H1 (cell line): ENCODE results near the gene CPNE4.

Source experiments
- CEBPB ChIP-seq: IDR thresholded peaks from 2 replicates; pipeline ENCODE4 v1.6.1; 2012; ENCODE audit warnings: low read depth, low read length
- RAD21 ChIP-seq, 2 experiments: IDR thresholded peaks in 1 of 2; conservative IDR thresholded peaks in 1 of 2; 2 replicates each; pipeline ENCODE4 v1.6.1; 2011; ENCODE audit warnings: low read depth in 2 of 2, low read length in 2 of 2, improper control_type of control experiment in 1 of 2, inconsistent platforms in 1 of 2, mild to moderate bottlenecking in 1 of 2, moderate library complexity in 1 of 2
- TAF1 ChIP-seq: IDR thresholded peaks from 2 replicates; pipeline ENCODE4 v1.6.1; 2011; ENCODE audit warnings: mild to moderate bottlenecking, low read depth, low read length
- TF ChIP-seq, protein P1 (sequence below), 3 experiments: IDR thresholded peaks; 1 replicate in 2 of 3; 2 replicates in 1 of 3; pipeline versions ENCODE4 v1.5.1 to v1.6.1; 2011; ENCODE audit warnings: low read length in 3 of 3, mild to moderate bottlenecking in 3 of 3, inconsistent platforms in 2 of 3, low read depth in 1 of 3, moderate library complexity in 1 of 3; ENCODE audit not compliant: insufficient read depth in 1 of 3; ENCODE audit errors: control extremely low read depth in 1 of 3
- TF ChIP-seq, protein P2 (sequence below): IDR thresholded peaks from 2 replicates; pipeline ENCODE4 v1.6.1; 2012; ENCODE audit warnings: inconsistent platforms
- TF ChIP-seq, protein P3 (sequence below): IDR thresholded peaks from 2 replicates; pipeline ENCODE4 v1.6.1; 2012; ENCODE audit warnings: low read length, inconsistent platforms

DNA sequence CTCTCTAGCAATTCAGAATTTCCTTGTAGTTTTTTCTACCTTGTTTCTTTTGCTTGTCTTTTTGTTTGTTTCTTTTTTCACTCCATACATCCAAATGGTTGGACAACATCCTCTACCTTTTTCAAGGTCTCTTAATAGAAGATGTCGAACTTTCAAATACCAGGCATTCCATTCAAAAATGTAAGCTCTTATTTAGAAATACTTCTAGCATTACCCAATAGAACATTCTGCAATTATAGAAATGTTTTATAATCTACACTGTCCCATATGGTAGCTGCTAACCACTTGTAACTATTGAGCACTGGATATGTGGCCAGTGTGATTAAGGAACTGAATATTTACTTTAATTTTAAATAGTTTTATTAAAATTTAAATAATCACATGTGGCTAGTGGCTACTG, 335.8 kb downstream of the CPNE4 start:
- TF ChIP-seq, protein P1, sequence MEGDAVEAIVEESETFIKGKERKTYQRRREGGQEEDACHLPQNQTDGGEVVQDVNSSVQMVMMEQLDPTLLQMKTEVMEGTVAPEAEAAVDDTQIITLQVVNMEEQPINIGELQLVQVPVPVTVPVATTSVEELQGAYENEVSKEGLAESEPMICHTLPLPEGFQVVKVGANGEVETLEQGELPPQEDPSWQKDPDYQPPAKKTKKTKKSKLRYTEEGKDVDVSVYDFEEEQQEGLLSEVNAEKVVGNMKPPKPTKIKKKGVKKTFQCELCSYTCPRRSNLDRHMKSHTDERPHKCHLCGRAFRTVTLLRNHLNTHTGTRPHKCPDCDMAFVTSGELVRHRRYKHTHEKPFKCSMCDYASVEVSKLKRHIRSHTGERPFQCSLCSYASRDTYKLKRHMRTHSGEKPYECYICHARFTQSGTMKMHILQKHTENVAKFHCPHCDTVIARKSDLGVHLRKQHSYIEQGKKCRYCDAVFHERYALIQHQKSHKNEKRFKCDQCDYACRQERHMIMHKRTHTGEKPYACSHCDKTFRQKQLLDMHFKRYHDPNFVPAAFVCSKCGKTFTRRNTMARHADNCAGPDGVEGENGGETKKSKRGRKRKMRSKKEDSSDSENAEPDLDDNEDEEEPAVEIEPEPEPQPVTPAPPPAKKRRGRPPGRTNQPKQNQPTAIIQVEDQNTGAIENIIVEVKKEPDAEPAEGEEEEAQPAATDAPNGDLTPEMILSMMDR (IDR thresholded peaks at IDR 0.05; ENCODE audit: control extremely low read depth in 1 of 3, insufficient read depth in 1 of 3, low read depth in 1 of 3, low read length in 3 of 3): no peak
- no peak for TF ChIP-seq TAF1
- TF ChIP-seq, protein P2, sequence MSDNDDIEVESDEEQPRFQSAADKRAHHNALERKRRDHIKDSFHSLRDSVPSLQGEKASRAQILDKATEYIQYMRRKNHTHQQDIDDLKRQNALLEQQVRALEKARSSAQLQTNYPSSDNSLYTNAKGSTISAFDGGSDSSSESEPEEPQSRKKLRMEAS: no peak
- TF ChIP-seq CEBPB: no peak
- no peak for TF ChIP-seq RAD21 (IDR thresholded peaks at IDR 0.05 in 1 of 2, conservative IDR thresholded peaks at IDR 0.05 in 1 of 2; ENCODE audit: low read depth in 2 of 2, low read length in 2 of 2)
- TF ChIP-seq, protein P3, sequence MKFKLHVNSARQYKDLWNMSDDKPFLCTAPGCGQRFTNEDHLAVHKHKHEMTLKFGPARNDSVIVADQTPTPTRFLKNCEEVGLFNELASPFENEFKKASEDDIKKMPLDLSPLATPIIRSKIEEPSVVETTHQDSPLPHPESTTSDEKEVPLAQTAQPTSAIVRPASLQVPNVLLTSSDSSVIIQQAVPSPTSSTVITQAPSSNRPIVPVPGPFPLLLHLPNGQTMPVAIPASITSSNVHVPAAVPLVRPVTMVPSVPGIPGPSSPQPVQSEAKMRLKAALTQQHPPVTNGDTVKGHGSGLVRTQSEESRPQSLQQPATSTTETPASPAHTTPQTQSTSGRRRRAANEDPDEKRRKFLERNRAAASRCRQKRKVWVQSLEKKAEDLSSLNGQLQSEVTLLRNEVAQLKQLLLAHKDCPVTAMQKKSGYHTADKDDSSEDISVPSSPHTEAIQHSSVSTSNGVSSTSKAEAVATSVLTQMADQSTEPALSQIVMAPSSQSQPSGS: no peak
